GM12878 (cell line): ENCODE results near the gene MSANTD2. TPM values are rescaled to one million over a fixed set of nuclear protein-coding genes. Genes with fewer than 3 reads are reported as not detected.

Experiments
- ATAC-seq: fragments of 200-7000 bp; cut with Tn5 transposase; 3 replicates; pipeline ENCODE4 v1.9.1; 2020; ENCODE audit warnings: mild to moderate bottlenecking, moderate library complexity
- BruUV-seq: library from RNA; stranded (reverse); fragments of 400-500 nt; replicated peaks from 2 replicates; lab custom pipeline; 2021; lab: Mats Ljungman, UMichigan
- CTCF ChIA-PET: fragments of 300-600 bp; sonication (Branson Sonifier 250); formaldehyde crosslinking; extraction: SDS; loops from one replicate; lab custom pipeline; 2021; ENCODE audit warnings: inconsistent platforms; lab: Yijun Ruan, JAX
- POLR2A ChIA-PET: fragments of 350-600 bp; formaldehyde crosslinking; extraction: SDS; loops from one replicate; lab custom pipeline; 2021; ENCODE audit warnings: inconsistent platforms; lab: Charles Lee
- RAD21 ChIA-PET: fragments of 300-600 bp; sonication (Branson Sonifier 250); formaldehyde crosslinking; loops from one replicate; lab custom pipeline; 2023; ENCODE audit warnings: antibody characterized with exemption; ENCODE audit not compliant: unreplicated experiment; lab: Charles Lee
- SMC1A ChIA-PET: fragments of 300-600 bp; sonication (Branson Sonifier 250); formaldehyde crosslinking; loops from one replicate; lab custom pipeline; 2023; ENCODE audit not compliant: unreplicated experiment, uncharacterized antibody; lab: Charles Lee
- DNase-seq: peaks from one replicate; pipeline ENCODE4 v3.0.0-alpha.2; 2011; ENCODE audit warnings: low read depth, low spot score
- FAIRE-seq: peaks from 3 replicates; lab custom pipeline; 2011; peaks lifted over from hg19 to GRCh38; lab: Jason Lieb, UNC
- H2AFZ ChIP-seq: 2 replicates; pipeline ENCODE4 v1.6.0; 2011; ENCODE audit warnings: low read depth, low read length, control low read depth; ENCODE audit not compliant: control insufficient read depth
- H3K27ac ChIP-seq: 2 replicates; pipeline ENCODE4 v1.5.1; 2011; ENCODE audit warnings: control low read depth; ENCODE audit not compliant: control insufficient read depth, insufficient read depth
- H3K27me3 ChIP-seq, 2 experiments: replicated peaks in 1 of 2; 2 replicates each; pipeline versions ENCODE4 v1.6.0 to v1.6.1; 2011; ENCODE audit warnings: low read length in 1 of 2; ENCODE audit not compliant: control insufficient read depth in 2 of 2, insufficient read depth in 2 of 2
- H3K36me3 ChIP-seq, 2 experiments: 2 replicates each; pipeline ENCODE4 v1.5.1; 2011; ENCODE audit warnings: low read length in 1 of 2; ENCODE audit not compliant: control insufficient read depth in 2 of 2, insufficient read depth in 2 of 2
- H3K4me1 ChIP-seq: 2 replicates; pipeline ENCODE4 v1.6.1; 2011; ENCODE audit warnings: mild to moderate bottlenecking, low read length, moderate library complexity, mixed read lengths; ENCODE audit not compliant: control insufficient read depth, insufficient read depth
- H3K4me2 ChIP-seq: 2 replicates; pipeline ENCODE4 v1.6.0; 2011; ENCODE audit warnings: control low read depth; ENCODE audit not compliant: control insufficient read depth, insufficient read depth
- H3K4me3 ChIP-seq: fragments of 200-600 bp; sonication (generic); 2 replicates; pipeline ENCODE4 v1.5.1; 2016
- H3K79me2 ChIP-seq: 2 replicates; pipeline ENCODE4 v1.6.0; 2011; ENCODE audit warnings: low read length; ENCODE audit not compliant: control insufficient read depth, insufficient read depth
- H3K9ac ChIP-seq: 2 replicates; pipeline ENCODE4 v1.8.0; 2011; ENCODE audit warnings: low read length, control low read depth, mixed read lengths; ENCODE audit not compliant: control insufficient read depth, insufficient read depth
- H3K9me3 ChIP-seq: replicated peaks from 3 replicates; pipeline ENCODE4 v1.5.1; 2011; ENCODE audit warnings: mild to moderate bottlenecking, low read length; ENCODE audit not compliant: control insufficient read depth, insufficient read depth
- H4K20me1 ChIP-seq: 2 replicates; pipeline ENCODE4 v1.6.0; 2011; ENCODE audit not compliant: control insufficient read depth, insufficient read depth
- CBX3 ChIP-seq: fragments of 200-600 bp; sonication (generic); IDR thresholded peaks from 2 replicates; pipeline ENCODE4 v1.6.1; 2016; ENCODE audit warnings: low read depth, borderline replicate concordance
- E2F4 ChIP-seq: IDR thresholded peaks from 2 replicates; pipeline ENCODE4 v1.6.1; 2012; ENCODE audit warnings: low read depth, low read length, improper control_type of control experiment
- MEF2B ChIP-seq: fragments of 450-650 bp; IDR thresholded peaks from 2 replicates; pipeline ENCODE4 v1.6.1; 2018; ENCODE audit warnings: mild to moderate bottlenecking, moderate library complexity; ENCODE audit not compliant: partially characterized antibody, poor library complexity, severe bottlenecking
- MLLT1 ChIP-seq: fragments of 450-650 bp; IDR thresholded peaks from 2 replicates; pipeline ENCODE4 v1.6.1; 2016; ENCODE audit warnings: mild to moderate bottlenecking
- MTA3 ChIP-seq: IDR thresholded peaks from 2 replicates; pipeline ENCODE4 v1.6.1; 2012; ENCODE audit warnings: low read length, inconsistent platforms, borderline replicate concordance
- PAX5 ChIP-seq: IDR thresholded peaks from 2 replicates; pipeline ENCODE4 v1.6.1; 2011; ENCODE audit warnings: low read depth, low read length, borderline replicate concordance
- RCOR1 ChIP-seq: conservative IDR thresholded peaks from 2 replicates; pipeline ENCODE4 v1.6.1; 2012; ENCODE audit warnings: low read depth, low read length, improper control_type of control experiment
- RELA ChIP-seq: fragments of 450-650 bp; IDR thresholded peaks from 2 replicates; pipeline ENCODE4 v1.8.0; 2014; ENCODE audit warnings: borderline replicate concordance; ENCODE audit not compliant: partially characterized antibody
- SMARCA5 ChIP-seq: fragments of 450-650 bp; IDR thresholded peaks from 2 replicates; pipeline ENCODE4 v1.6.1; 2017; ENCODE audit warnings: mild to moderate bottlenecking
- SREBF1 ChIP-seq: IDR thresholded peaks from 2 replicates; pipeline ENCODE4 v1.6.1; 2012; ENCODE audit warnings: mild to moderate bottlenecking, low read length
- STAT1 ChIP-seq: fragments of 450-650 bp; conservative IDR thresholded peaks from 2 replicates; pipeline ENCODE4 v1.6.1; 2014; ENCODE audit warnings: antibody characterized with exemption, mild to moderate bottlenecking
- ZNF217 ChIP-seq: fragments of 450-650 bp; IDR thresholded peaks from 2 replicates; pipeline ENCODE4 v1.6.1; 2017; ENCODE audit warnings: antibody characterized with exemption, mild to moderate bottlenecking
- WGBS: methylation state at CpG from one replicate; pipeline ENCODE4 v1.1.6; 2016; ENCODE audit warnings: low lambda C conversion rate; ENCODE audit not compliant: insufficient replicate concordance, insufficient coverage; ENCODE audit errors: missing lambda C conversion rate; 5-methylcytosine and 5-hydroxymethylcytosine counted together
- in situ Hi-C: fragments of 300-500 bp; cut with MboI; formaldehyde crosslinking; loops from 9 replicates; pipeline ENCODE4 v1.14.3; 2018; ENCODE audit warnings: mixed read lengths
- intact Hi-C: fragments of 100-400 bp; cut with micrococcal nuclease; formaldehyde crosslinking; loops from one replicate; pipeline ENCODE4 v1.14.2; 2022; ENCODE audit not compliant: unreplicated experiment
- polyA plus RNA-seq, 11 experiments: library from polyadenylated mRNA; depleted of rRNA in 4 of 11; unstranded in 6 of 11; stranded (reverse) in 5 of 11; fragments of >200 nt; fragmentation: Nextera tagmentation in 4 of 11; fragmentation: Illumina TruSeq in 1 of 11; extraction: Ambion mirVana in 4 of 11; extraction: Trizol in 1 of 11; gene quantifications; 1 replicate in 1 of 11; 2 replicates in 10 of 11; pipeline versions ENCODE4 v1.2.1 to v1.2.3, GENCODE V29; 2011 to 2016; ENCODE audit warnings: inconsistent platforms in 2 of 11, missing spikeins in 2 of 11, low read depth in 1 of 11
- total RNA-seq, 4 experiments: library from RNA; depleted of rRNA in 3 of 4; stranded (reverse); fragments of >200 nt in 3 of 4; fragmentation: Illumina TruSeq in 1 of 4; extraction: Trizol in 1 of 4; gene quantifications; 2 replicates each; pipeline versions ENCODE4 v1.2.1 to v1.2.3, GENCODE V29; 2013 to 2021
- TF ChIP-seq, protein P1 (sequence below): fragments of 450-650 bp; IDR thresholded peaks from 2 replicates; pipeline ENCODE4 v1.6.1; 2016; ENCODE audit warnings: mild to moderate bottlenecking
- TF ChIP-seq, protein P2 (sequence below): fragments of 450-650 bp; conservative IDR thresholded peaks from 2 replicates; pipeline ENCODE4 v1.6.1; 2017; ENCODE audit warnings: mild to moderate bottlenecking, moderate library complexity
- TF ChIP-seq, protein P3 (sequence below): IDR thresholded peaks from 2 replicates; pipeline ENCODE4 v1.6.1; 2012; ENCODE audit warnings: low read depth, low read length, improper control_type of control experiment

The MSANTD2 gene
- total and polyA plus RNA-seq, 10 of the 15 experiments (the other 5 are each of a cell fraction or from before 2014, with no cell fraction given): 3.0 to 12.4 (median 8.0) TPM

- Histone ChIP-seq H3K27ac (no peak overlapping the region), H2AFZ (no peak overlapping the region), H3K9me3 (no peaks in the 10 kb centered on the region), H3K4me1 (no peaks in the 10 kb centered on the region), H4K20me1 (no peaks in the 10 kb centered on the region), H3K36me3 (peaks cover 0 to 3% of the 10 kb centered on the region in 2 experiments; a peak in 2 of 4 replicates), H3K79me2 (no peaks in the 10 kb centered on the region), H3K4me2 (no peak overlapping the region), H3K9ac (no peak overlapping the region), H3K4me3 (no peak overlapping the region), H3K27me3 (no peaks in the 10 kb centered on the region)
- BruUV-seq: no TSS peak
- intact Hi-C loops (no loop called here), in situ Hi-C loops (no loop called here)
- ATAC-seq: no peak
- CTCF ChIA-PET: interaction anchor here (1.0 to 16.3 kb wide), 10 partner anchors 9 to 367 kb away, joined by 3 to 272 read pairs (median 4); partner anchors contain the start of genes MSANTD2, NRGN, SIAE and SPA17
- no peak for FAIRE-seq
- SMC1A ChIA-PET: interaction anchor here (1.1 to 4.8 kb wide), 6 partner anchors 10 to 99 kb away, joined by 3 to 20 read pairs (median 4); no protein-coding TSS in a partner anchor
- WGBS: 96% methylated on average over 8 of the region's 8 CpGs
- POLR2A ChIA-PET: interaction anchor here (1.4 to 1.5 kb wide), 2 partner anchors 8 to 24 kb away, joined by 4 to 5 read pairs; no protein-coding TSS in a partner anchor
- DNase-seq: no peak
- TF ChIP-seq, protein P1, sequence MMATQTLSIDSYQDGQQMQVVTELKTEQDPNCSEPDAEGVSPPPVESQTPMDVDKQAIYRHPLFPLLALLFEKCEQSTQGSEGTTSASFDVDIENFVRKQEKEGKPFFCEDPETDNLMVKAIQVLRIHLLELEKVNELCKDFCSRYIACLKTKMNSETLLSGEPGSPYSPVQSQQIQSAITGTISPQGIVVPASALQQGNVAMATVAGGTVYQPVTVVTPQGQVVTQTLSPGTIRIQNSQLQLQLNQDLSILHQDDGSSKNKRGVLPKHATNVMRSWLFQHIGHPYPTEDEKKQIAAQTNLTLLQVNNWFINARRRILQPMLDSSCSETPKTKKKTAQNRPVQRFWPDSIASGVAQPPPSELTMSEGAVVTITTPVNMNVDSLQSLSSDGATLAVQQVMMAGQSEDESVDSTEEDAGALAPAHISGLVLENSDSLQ: no peak
- no peak for TF ChIP-seq SREBF1
- TF ChIP-seq, protein P2, sequence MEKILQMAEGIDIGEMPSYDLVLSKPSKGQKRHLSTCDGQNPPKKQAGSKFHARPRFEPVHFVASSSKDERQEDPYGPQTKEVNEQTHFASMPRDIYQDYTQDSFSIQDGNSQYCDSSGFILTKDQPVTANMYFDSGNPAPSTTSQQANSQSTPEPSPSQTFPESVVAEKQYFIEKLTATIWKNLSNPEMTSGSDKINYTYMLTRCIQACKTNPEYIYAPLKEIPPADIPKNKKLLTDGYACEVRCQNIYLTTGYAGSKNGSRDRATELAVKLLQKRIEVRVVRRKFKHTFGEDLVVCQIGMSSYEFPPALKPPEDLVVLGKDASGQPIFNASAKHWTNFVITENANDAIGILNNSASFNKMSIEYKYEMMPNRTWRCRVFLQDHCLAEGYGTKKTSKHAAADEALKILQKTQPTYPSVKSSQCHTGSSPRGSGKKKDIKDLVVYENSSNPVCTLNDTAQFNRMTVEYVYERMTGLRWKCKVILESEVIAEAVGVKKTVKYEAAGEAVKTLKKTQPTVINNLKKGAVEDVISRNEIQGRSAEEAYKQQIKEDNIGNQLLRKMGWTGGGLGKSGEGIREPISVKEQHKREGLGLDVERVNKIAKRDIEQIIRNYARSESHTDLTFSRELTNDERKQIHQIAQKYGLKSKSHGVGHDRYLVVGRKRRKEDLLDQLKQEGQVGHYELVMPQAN: no peak
- TF ChIP-seq MLLT1: no peak
- no peak for TF ChIP-seq PAX5
- TF ChIP-seq STAT1: no peak
- TF ChIP-seq, protein P3, sequence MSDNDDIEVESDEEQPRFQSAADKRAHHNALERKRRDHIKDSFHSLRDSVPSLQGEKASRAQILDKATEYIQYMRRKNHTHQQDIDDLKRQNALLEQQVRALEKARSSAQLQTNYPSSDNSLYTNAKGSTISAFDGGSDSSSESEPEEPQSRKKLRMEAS: no peak
- TF ChIP-seq CBX3: no peak
- no peak for TF ChIP-seq ZNF217
- TF ChIP-seq MTA3: no peak
- no peak for TF ChIP-seq RELA
- TF ChIP-seq SMARCA5: no peak
- no peak for TF ChIP-seq RCOR1
- no peak for TF ChIP-seq E2F4
- no peak for TF ChIP-seq MEF2B
- RAD21 ChIA-PET: interaction anchor here (1.6 kb wide), 1 partner anchor 22 kb away, joined by 5 read pairs; no protein-coding TSS in a partner anchor
Measured at GRCh38 chr11:124768914-124769313, 31.3 kb downstream of the MSANTD2 start.
